Measurements from ENCODE around the gene NKX6-1.

- TF ChIP-seq CTCF (IDR thresholded peaks at IDR 0.05) (no peak), POLR2AphosphoS5 (IDR thresholded peaks at IDR 0.05; ENCODE audit: low read depth, low read length) (no peak), REST (IDR thresholded peaks at IDR 0.05; ENCODE audit: insufficient read depth in 1 of 2, low read depth in 2 of 2, low read length in 1 of 2) (no peak), SIN3A (IDR thresholded peaks at IDR 0.05; ENCODE audit: borderline replicate concordance, insufficient read depth, low read depth, low read length) (no peak)
These were observed 2.1 kb upstream of the NKX6-1 start for GRCh38 chr4:84501202-84501503.

Measured in Panc1 (cell line).